GM12892 (cell line): ENCODE data around the gene STON1.

Source experiments
- POLR2A ChIP-seq: IDR thresholded peaks from 2 replicates; pipeline ENCODE4 v1.6.1; 2011; ENCODE audit warnings: low read depth, low read length, control low read depth
- POLR2AphosphoS5 ChIP-seq: IDR thresholded peaks from 2 replicates; pipeline ENCODE4 v1.6.1; 2011; ENCODE audit warnings: low read depth, low read length, control low read depth

- no peak for TF ChIP-seq POLR2AphosphoS5
- no peak for TF ChIP-seq POLR2A
Measured at GRCh38 chr2:48586433-48586832, 56.5 kb downstream of the STON1 start.
